Measurements from ENCODE around the gene OR7D2. TPM values are rescaled to one million over a fixed set of nuclear protein-coding genes. Genes with fewer than 3 reads are reported as not detected.

Gene OR7D2
- total RNA-seq, 1 donor from 2014 or later, result 1.4 TPM

GRCh38 chr19:9156304-9156703 lies 22.5 kb upstream of the OR7D2 start:
- Mint-ChIP-seq H3K27ac (no peak overlapping the region), H3K9me3 (peaks cover 96% of the 10 kb centered on the region), H3K4me1 (no peaks in the 10 kb centered on the region), H3K4me3 (no peak overlapping the region), H3K27me3 (ENCODE audit: insufficient read depth, low read depth) (peaks cover 3% of the 10 kb centered on the region), H3K36me3 (peaks cover 90% of the 10 kb centered on the region)
- no peak for TF ChIP-seq EZH2 (IDR thresholded peaks at IDR 0.05)
- no peak for TF ChIP-seq EZH2phosphoT487 (IDR thresholded peaks at IDR 0.05)
- no peak for TF ChIP-seq CTCF (IDR thresholded peaks at IDR 0.05)
- Histone ChIP-seq H3K4me3 (no peak overlapping the region), H2AFZ (replicated peaks) (no peak overlapping the region), H3K4me1 (no peaks in the 10 kb centered on the region), H3K36me3 (peaks cover 5% of the 10 kb centered on the region), H3K4me2 (no peak overlapping the region), H3K27me3 (no peaks in the 10 kb centered on the region), H3F3A (ENCODE audit: low read depth) (no peaks in the 10 kb centered on the region), H3K9ac (no peak overlapping the region), H3K27ac (no peak overlapping the region), H4K20me1 (ENCODE audit: low read depth) (no peaks in the 10 kb centered on the region), H3K79me2 (ENCODE audit: low read depth) (peaks cover 64% of the 10 kb centered on the region), H3K9me3 (ENCODE audit: low read depth) (peaks cover 12% of the 10 kb centered on the region)
- no peak for DNase-seq (ENCODE audit: low spot score)

- Mint-ChIP-seq H3K4me3 (peak overlapping the region; percentile 9), H3K27ac (no peak overlapping the region), H3K36me3 (peaks cover 90% of the 10 kb centered on the region), H3K27me3 (ENCODE audit: insufficient read depth, low read depth) (peaks cover 3% of the 10 kb centered on the region), H3K4me1 (no peaks in the 10 kb centered on the region), H3K9me3 (peaks cover 84% of the 10 kb centered on the region)
- H3K4me3 ChIP-seq, result no peak overlapping the region
- TF ChIP-seq EZH2 (IDR thresholded peaks at IDR 0.05) (no peak), EZH2phosphoT487 (IDR thresholded peaks at IDR 0.05) (no peak), CTCF (IDR thresholded peaks at IDR 0.05) (no peak)
- H3K4me1 ChIP-seq, result no peaks in the 10 kb centered on the region
- H3K79me2 ChIP-seq (ENCODE audit: low read depth), result peaks cover 28% of the 10 kb centered on the region
- no peak for DNase-seq (ENCODE audit: low spot score)
- no peaks in the 10 kb centered on the region for H3K9me3 ChIP-seq (ENCODE audit: low read depth)
- no peaks in the 10 kb centered on the region for H3K27me3 ChIP-seq
- H3K4me2 ChIP-seq, result no peak overlapping the region
- no peaks in the 10 kb centered on the region for H3F3A ChIP-seq (ENCODE audit: low read depth)
- no peaks in the 10 kb centered on the region for H4K20me1 ChIP-seq (ENCODE audit: low read depth)
- no peak overlapping the region for H2AFZ ChIP-seq (replicated peaks)
- H3K36me3 ChIP-seq, result peaks cover 23% of the 10 kb centered on the region
- no peak overlapping the region for H3K27ac ChIP-seq
- no peak overlapping the region for H3K9ac ChIP-seq
Observed at GRCh38 chr19:9159891-9160290, 18.9 kb upstream of the OR7D2 start.

- TF ChIP-seq EZH2 (IDR thresholded peaks at IDR 0.05), result no peak
- H3K9ac ChIP-seq, result no peak overlapping the region
- H3K4me3 ChIP-seq, result no peak overlapping the region
- Mint-ChIP-seq H3K9me3 (peaks cover 71% of the 10 kb centered on the region), H3K27ac (no peak overlapping the region), H3K4me3 (no peak overlapping the region), H3K27me3 (ENCODE audit: insufficient read depth, low read depth) (peaks cover 6% of the 10 kb centered on the region), H3K36me3 (peaks cover 80% of the 10 kb centered on the region), H3K4me1 (no peaks in the 10 kb centered on the region)
- H3K4me2 ChIP-seq, result no peak overlapping the region
- peaks cover 23% of the 10 kb centered on the region for H3K36me3 ChIP-seq
- peaks cover 13% of the 10 kb centered on the region for H3K79me2 ChIP-seq (ENCODE audit: low read depth)
- H4K20me1 ChIP-seq (ENCODE audit: low read depth), result no peaks in the 10 kb centered on the region
- no peak overlapping the region for H2AFZ ChIP-seq (replicated peaks)
- H3K27me3 ChIP-seq, result no peaks in the 10 kb centered on the region
- no peaks in the 10 kb centered on the region for H3K4me1 ChIP-seq
- no peaks in the 10 kb centered on the region for H3K9me3 ChIP-seq (ENCODE audit: low read depth)
- no peak for DNase-seq (ENCODE audit: low spot score)
- H3K27ac ChIP-seq, result no peak overlapping the region
- no peaks in the 10 kb centered on the region for H3F3A ChIP-seq (ENCODE audit: low read depth)
Observed at GRCh38 chr19:9161427-9161826, 17.4 kb upstream of the OR7D2 start.

GRCh38 chr19:9165261-9165660 lies 13.5 kb upstream of the OR7D2 start:
- Histone ChIP-seq H3F3A (ENCODE audit: low read depth) (no peaks in the 10 kb centered on the region), H3K27me3 (no peaks in the 10 kb centered on the region), H3K79me2 (ENCODE audit: low read depth) (no peaks in the 10 kb centered on the region), H3K9me3 (ENCODE audit: low read depth) (no peaks in the 10 kb centered on the region), H3K27ac (no peak overlapping the region), H2AFZ (replicated peaks) (no peak overlapping the region), H3K9ac (no peak overlapping the region), H3K36me3 (peaks cover 23% of the 10 kb centered on the region), H4K20me1 (ENCODE audit: low read depth) (no peaks in the 10 kb centered on the region), H3K4me2 (no peak overlapping the region), H3K4me1 (no peaks in the 10 kb centered on the region), H3K4me3 (no peak overlapping the region)
- Mint-ChIP-seq H3K4me3 (no peak overlapping the region), H3K27ac (no peak overlapping the region), H3K9me3 (peaks cover 37% of the 10 kb centered on the region), H3K27me3 (ENCODE audit: insufficient read depth, low read depth) (peaks cover 5% of the 10 kb centered on the region), H3K4me1 (no peaks in the 10 kb centered on the region), H3K36me3 (peaks cover 50% of the 10 kb centered on the region)
- TF ChIP-seq CTCF (IDR thresholded peaks at IDR 0.05) (no peak), EZH2 (IDR thresholded peaks at IDR 0.05) (no peak), EZH2phosphoT487 (IDR thresholded peaks at IDR 0.05) (no peak)
- DNase-seq (ENCODE audit: low spot score), result no peak
